Liver (tissue), 9 donors: Measurements from ENCODE around the gene ST3GAL3. TPM values are rescaled to one million over a fixed set of nuclear protein-coding genes. Genes with fewer than 3 reads are reported as not detected.

Source experiments
- DNase-seq: peaks from one replicate; pipeline ENCODE4 v3.0.0-alpha.2; 2017; ENCODE audit warnings: low spot score
- H3K27ac ChIP-seq, 2 donors: one replicate each; pipeline ENCODE4 v1.7.0; 2013; ENCODE audit warnings: inconsistent platforms in 2 of 2, low read length in 2 of 2, control low read depth in 1 of 2, low read depth in 1 of 2, mild to moderate bottlenecking in 1 of 2
- H3K27me3 ChIP-seq, 4 donors: one replicate each; pipeline versions ENCODE4 v1.6.1 to v1.7.0; 2013; ENCODE audit warnings: low read length in 3 of 4, inconsistent platforms in 1 of 4, mild to moderate bottlenecking in 1 of 4, moderate library complexity in 1 of 4; ENCODE audit not compliant: control insufficient read depth in 4 of 4, insufficient read depth in 4 of 4
- H3K36me3 ChIP-seq, 4 donors: one replicate each; pipeline versions ENCODE4 v1.6.1 to v1.7.0; 2013; ENCODE audit warnings: low read length in 3 of 4, mild to moderate bottlenecking in 3 of 4, low read depth in 1 of 4, moderate library complexity in 1 of 4; ENCODE audit not compliant: control insufficient read depth in 4 of 4, insufficient read depth in 3 of 4
- H3K4me1 ChIP-seq, 4 donors: one replicate each; pipeline versions ENCODE4 v1.6.1 to v1.7.0; 2013; ENCODE audit warnings: low read length in 3 of 4, mild to moderate bottlenecking in 3 of 4, moderate library complexity in 1 of 4; ENCODE audit not compliant: control insufficient read depth in 4 of 4, insufficient read depth in 4 of 4
- H3K4me3 ChIP-seq, 3 donors: one replicate each; pipeline versions ENCODE4 v1.6.1 to v1.7.0; 2013; ENCODE audit warnings: low read length in 3 of 3, control low read depth in 1 of 3, low read depth in 1 of 3, mild to moderate bottlenecking in 1 of 3
- H3K9ac ChIP-seq, 2 donors: one replicate each; pipeline ENCODE4 v1.7.0; 2013; ENCODE audit warnings: low read length in 2 of 2, mild to moderate bottlenecking in 2 of 2, moderate library complexity in 2 of 2, control low read depth in 1 of 2, low read depth in 1 of 2
- H3K9me3 ChIP-seq, 4 donors: one replicate each; pipeline versions ENCODE4 v1.6.1 to v1.7.0; 2013; ENCODE audit warnings: low read length in 3 of 4; ENCODE audit not compliant: control insufficient read depth in 4 of 4
- EGR1 ChIP-seq, 2 donors: IDR thresholded peaks; 2 replicates each; pipeline ENCODE4 v1.6.1; 2016 to 2018; ENCODE audit warnings: antibody characterized with exemption in 2 of 2, low read depth in 2 of 2
- FOXA1 ChIP-seq: IDR thresholded peaks from 2 replicates; pipeline ENCODE4 v1.6.1; 2016; ENCODE audit warnings: antibody characterized with exemption
- FOXA2 ChIP-seq: IDR thresholded peaks from 2 replicates; pipeline ENCODE4 v1.6.1; 2016; ENCODE audit warnings: antibody characterized with exemption
- GABPA ChIP-seq, 2 donors: IDR thresholded peaks in 1 of 2; conservative IDR thresholded peaks in 1 of 2; 2 replicates each; pipeline ENCODE4 v1.6.1; 2016; ENCODE audit warnings: antibody characterized with exemption in 2 of 2, mild to moderate bottlenecking in 1 of 2, moderate library complexity in 1 of 2
- HNF4A ChIP-seq, 2 donors: conservative IDR thresholded peaks; 2 replicates each; pipeline ENCODE4 v1.6.1; 2016; ENCODE audit warnings: antibody characterized with exemption in 2 of 2, mild to moderate bottlenecking in 2 of 2
- HNF4G ChIP-seq: IDR thresholded peaks from 2 replicates; pipeline ENCODE4 v1.6.1; 2016; ENCODE audit warnings: antibody characterized with exemption
- JUND ChIP-seq, 2 donors: IDR thresholded peaks; 2 replicates each; pipeline ENCODE4 v1.6.1; 2016; ENCODE audit warnings: antibody characterized with exemption in 2 of 2
- NR2F2 ChIP-seq: IDR thresholded peaks from 2 replicates; pipeline ENCODE4 v1.6.1; 2016; ENCODE audit warnings: antibody characterized with exemption
- RXRA ChIP-seq, 2 donors: IDR thresholded peaks; 2 replicates each; pipeline ENCODE4 v1.6.1; 2017 to 2018; ENCODE audit warnings: antibody characterized with exemption in 2 of 2, mild to moderate bottlenecking in 1 of 2
- SP1 ChIP-seq: IDR thresholded peaks from 2 replicates; pipeline ENCODE4 v1.6.1; 2018; ENCODE audit warnings: antibody characterized with exemption, mild to moderate bottlenecking
- TAF1 ChIP-seq: conservative IDR thresholded peaks from 2 replicates; pipeline ENCODE4 v1.6.1; 2016; ENCODE audit warnings: antibody characterized with exemption, mild to moderate bottlenecking
- YY1 ChIP-seq: IDR thresholded peaks from 2 replicates; pipeline ENCODE4 v1.6.1; 2016; ENCODE audit warnings: antibody characterized with exemption, mild to moderate bottlenecking
- WGBS: extraction: QIAGEN DNeasy Blood & Tissue Kit; methylation state at CpG from one replicate; pipeline ENCODE4 v1.1.7; 2013; 5-methylcytosine and 5-hydroxymethylcytosine counted together
- polyA plus RNA-seq, 2 donors: library from polyadenylated mRNA; stranded (reverse) in 1 of 2; unstranded in 1 of 2; fragments of 200-250 nt in 1 of 2; fragments of >200 nt in 1 of 2; fragmentation: Nextera tagmentation in 1 of 2; extraction: Ambion mirVana in 1 of 2; gene quantifications; one replicate each; pipeline versions ENCODE4 v1.2.1 to v1.2.3, GENCODE V29; 2013 to 2015
- total RNA-seq, 2 donors: library from RNA; depleted of rRNA; stranded (reverse); fragments of >200 nt; gene quantifications; one replicate each; pipeline ENCODE4 v1.2.3, GENCODE V29; 2014
- TF ChIP-seq, protein P1 (sequence below): fragments of 150-350 bp; IDR thresholded peaks from 2 replicates; pipeline ENCODE4 v1.5.1; 2017; ENCODE audit warnings: improper control_type of control experiment, low read depth, low read length; ENCODE audit not compliant: missing input control
- TF ChIP-seq, protein P2 (sequence below): IDR thresholded peaks from 2 replicates; pipeline ENCODE4 v1.6.1; 2016; ENCODE audit warnings: antibody characterized with exemption
- TF ChIP-seq, protein P3 (sequence below): IDR thresholded peaks from 2 replicates; pipeline ENCODE4 v1.6.1; 2016; ENCODE audit warnings: antibody characterized with exemption, mild to moderate bottlenecking
- donor health status: healthy.
- donor health status: healthy.
- donor health status: healthy.
- donor health status: healthy.
- donor health status: healthy.

Gene ST3GAL3
- total and polyA plus RNA-seq, 4 donors = 4.9 to 11.4 (median 8.1) TPM

DNA sequence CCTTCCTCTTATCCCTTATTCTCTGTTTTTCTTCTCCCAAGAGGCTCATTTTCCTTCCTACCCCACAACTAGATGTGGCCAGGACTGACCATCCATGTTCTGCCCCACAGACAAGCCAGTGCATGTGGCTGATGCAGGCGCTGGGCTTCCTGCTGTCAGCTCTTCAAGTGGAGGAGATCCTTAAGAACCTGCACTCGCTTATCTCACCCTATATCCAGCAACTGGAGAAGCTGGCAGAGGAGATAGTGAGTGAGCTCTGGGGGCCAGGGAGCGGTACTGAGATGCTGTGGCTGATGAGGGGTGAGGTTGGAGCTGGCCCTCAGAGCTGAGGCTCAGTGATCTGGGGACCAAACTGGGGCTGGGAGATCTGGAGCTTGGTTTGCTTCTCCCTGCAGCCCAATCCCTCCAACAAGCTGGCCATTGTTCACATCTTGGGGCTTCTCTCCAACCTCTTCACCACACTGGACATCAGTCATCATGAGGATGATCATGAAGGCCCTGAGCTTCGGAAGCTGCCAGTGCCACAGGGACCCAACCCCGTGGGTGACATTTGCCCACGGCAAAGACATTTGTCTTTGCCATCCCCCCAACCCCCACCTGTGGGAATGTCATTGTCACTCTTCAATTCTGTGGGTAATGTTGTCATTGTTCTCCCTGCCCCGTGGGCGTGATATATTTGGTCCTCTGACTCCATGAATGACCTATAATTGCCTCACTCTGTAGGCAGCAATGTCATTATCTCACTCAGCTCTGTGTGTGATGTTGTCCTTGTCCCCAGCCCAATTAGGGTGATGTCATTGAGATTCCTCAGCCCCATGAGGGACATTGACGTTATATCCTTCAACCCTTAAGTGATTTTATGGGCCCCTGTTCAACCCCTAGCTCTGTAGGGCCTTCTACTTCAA lies 251.3 kb downstream of the ST3GAL3 start:
- Histone ChIP-seq H3K27me3 (no peaks in the 10 kb centered on the region), H3K9me3 (no peaks in the 10 kb centered on the region), H3K4me1 (no peaks in the 10 kb centered on the region), H3K4me3 (no peak overlapping the region), H3K9ac (no peak overlapping the region), H3K27ac (no peak overlapping the region), H3K36me3 (peaks cover 6 to 67% (median 22%) of the 10 kb centered on the region in 4 donors)
- 96% methylated on average over 9 of the region's 9 CpGs for WGBS
- TF ChIP-seq, protein P1, sequence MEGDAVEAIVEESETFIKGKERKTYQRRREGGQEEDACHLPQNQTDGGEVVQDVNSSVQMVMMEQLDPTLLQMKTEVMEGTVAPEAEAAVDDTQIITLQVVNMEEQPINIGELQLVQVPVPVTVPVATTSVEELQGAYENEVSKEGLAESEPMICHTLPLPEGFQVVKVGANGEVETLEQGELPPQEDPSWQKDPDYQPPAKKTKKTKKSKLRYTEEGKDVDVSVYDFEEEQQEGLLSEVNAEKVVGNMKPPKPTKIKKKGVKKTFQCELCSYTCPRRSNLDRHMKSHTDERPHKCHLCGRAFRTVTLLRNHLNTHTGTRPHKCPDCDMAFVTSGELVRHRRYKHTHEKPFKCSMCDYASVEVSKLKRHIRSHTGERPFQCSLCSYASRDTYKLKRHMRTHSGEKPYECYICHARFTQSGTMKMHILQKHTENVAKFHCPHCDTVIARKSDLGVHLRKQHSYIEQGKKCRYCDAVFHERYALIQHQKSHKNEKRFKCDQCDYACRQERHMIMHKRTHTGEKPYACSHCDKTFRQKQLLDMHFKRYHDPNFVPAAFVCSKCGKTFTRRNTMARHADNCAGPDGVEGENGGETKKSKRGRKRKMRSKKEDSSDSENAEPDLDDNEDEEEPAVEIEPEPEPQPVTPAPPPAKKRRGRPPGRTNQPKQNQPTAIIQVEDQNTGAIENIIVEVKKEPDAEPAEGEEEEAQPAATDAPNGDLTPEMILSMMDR = no peak
- TF ChIP-seq FOXA1 = no peak
- TF ChIP-seq, protein P2, sequence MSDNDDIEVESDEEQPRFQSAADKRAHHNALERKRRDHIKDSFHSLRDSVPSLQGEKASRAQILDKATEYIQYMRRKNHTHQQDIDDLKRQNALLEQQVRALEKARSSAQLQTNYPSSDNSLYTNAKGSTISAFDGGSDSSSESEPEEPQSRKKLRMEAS = no peak
- DNase-seq = peak; percentile 63

DNA sequence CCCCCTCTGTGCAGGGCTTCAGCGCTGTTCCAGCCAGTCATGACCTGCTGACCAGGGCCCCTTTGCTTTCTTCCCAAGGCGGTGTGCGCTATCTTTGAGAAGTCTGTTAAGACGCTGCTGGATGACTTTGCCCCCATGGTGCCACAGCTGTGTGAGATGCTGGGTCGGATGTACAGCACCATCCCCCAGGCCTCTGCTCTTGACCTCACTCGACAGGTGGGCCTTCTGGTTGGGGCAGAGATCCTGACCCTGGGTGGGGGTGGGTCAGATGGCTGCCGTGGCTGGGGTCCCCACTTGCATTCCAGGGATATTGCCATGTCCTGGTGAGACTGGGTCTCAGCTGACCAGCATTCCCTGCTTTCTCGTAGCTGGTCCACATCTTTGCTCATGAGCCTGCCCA lies 253.5 kb downstream of the ST3GAL3 start:
- Histone ChIP-seq H3K4me3 (no peak overlapping the region), H3K27me3 (no peaks in the 10 kb centered on the region), H3K36me3 (peaks cover 6 to 80% (median 23%) of the 10 kb centered on the region in 4 donors), H3K9ac (no peak overlapping the region), H3K4me1 (no peaks in the 10 kb centered on the region), H3K9me3 (no peaks in the 10 kb centered on the region), H3K27ac (no peak overlapping the region)
- WGBS = 95% methylated on average over 8 of the region's 8 CpGs
- TF ChIP-seq, protein P1 = no peak
- no peak for TF ChIP-seq YY1
- DNase-seq = no peak

DNA sequence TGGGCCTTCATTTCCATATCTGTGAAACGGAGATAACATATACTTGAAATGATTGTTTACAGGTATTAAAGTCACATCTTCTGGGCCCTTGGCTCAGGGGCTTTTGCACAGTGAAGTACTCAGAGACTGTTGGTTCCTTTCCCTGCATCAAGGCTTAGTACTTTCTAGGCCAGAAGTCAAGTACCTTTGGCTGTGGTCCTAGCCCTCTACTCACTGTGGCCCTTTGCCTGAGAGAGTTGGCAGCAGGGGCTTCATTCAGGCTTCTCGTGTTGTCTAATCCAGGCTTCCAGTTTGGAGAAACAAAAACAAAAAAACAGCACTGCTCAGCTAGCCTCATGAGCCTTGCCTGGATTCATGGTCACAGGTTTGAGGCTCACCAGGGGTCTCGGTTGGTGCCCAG lies 254.4 kb downstream of the ST3GAL3 start:
- Histone ChIP-seq H3K4me1 (no peaks in the 10 kb centered on the region), H3K27me3 (no peaks in the 10 kb centered on the region), H3K4me3 (no peak overlapping the region), H3K36me3 (peaks cover 6 to 79% (median 23%) of the 10 kb centered on the region in 4 donors), H3K9ac (no peak overlapping the region), H3K27ac (no peak overlapping the region), H3K9me3 (no peaks in the 10 kb centered on the region)
- 94% methylated on average over 3 of the region's 3 CpGs for WGBS
- DNase-seq = no peak
- TF ChIP-seq, protein P2 = no peak
- TF ChIP-seq JUND (IDR thresholded peaks at IDR 0.05) (no peak), EGR1 (IDR thresholded peaks at IDR 0.05; ENCODE audit: low read depth in 2 of 2) (no peak), GABPA (IDR thresholded peaks at IDR 0.05 in 1 of 2, conservative IDR thresholded peaks at IDR 0.05 in 1 of 2) (no peak), RXRA (IDR thresholded peaks at IDR 0.05) (no peak), NR2F2 (no peak), FOXA1 (no peak), FOXA2 (no peak), YY1 (no peak), SP1 (no peak), TAF1 (no peak), HNF4G (no peak), HNF4A (conservative IDR thresholded peaks at IDR 0.05) (no peak)
- TF ChIP-seq, protein P3, sequence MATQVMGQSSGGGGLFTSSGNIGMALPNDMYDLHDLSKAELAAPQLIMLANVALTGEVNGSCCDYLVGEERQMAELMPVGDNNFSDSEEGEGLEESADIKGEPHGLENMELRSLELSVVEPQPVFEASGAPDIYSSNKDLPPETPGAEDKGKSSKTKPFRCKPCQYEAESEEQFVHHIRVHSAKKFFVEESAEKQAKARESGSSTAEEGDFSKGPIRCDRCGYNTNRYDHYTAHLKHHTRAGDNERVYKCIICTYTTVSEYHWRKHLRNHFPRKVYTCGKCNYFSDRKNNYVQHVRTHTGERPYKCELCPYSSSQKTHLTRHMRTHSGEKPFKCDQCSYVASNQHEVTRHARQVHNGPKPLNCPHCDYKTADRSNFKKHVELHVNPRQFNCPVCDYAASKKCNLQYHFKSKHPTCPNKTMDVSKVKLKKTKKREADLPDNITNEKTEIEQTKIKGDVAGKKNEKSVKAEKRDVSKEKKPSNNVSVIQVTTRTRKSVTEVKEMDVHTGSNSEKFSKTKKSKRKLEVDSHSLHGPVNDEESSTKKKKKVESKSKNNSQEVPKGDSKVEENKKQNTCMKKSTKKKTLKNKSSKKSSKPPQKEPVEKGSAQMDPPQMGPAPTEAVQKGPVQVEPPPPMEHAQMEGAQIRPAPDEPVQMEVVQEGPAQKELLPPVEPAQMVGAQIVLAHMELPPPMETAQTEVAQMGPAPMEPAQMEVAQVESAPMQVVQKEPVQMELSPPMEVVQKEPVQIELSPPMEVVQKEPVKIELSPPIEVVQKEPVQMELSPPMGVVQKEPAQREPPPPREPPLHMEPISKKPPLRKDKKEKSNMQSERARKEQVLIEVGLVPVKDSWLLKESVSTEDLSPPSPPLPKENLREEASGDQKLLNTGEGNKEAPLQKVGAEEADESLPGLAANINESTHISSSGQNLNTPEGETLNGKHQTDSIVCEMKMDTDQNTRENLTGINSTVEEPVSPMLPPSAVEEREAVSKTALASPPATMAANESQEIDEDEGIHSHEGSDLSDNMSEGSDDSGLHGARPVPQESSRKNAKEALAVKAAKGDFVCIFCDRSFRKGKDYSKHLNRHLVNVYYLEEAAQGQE = no peak
- TF ChIP-seq, protein P1 = no peak
